Upper lobe of left lung (tissue), 4 donors: ENCODE data around the gene ELOVL5.

ENCODE experiments used
- CTCF ChIP-seq, 6 experiments: fragments of 450-650 bp in 4 of 6; fragments of 200-600 bp in 2 of 6; sonication (generic) in 2 of 6; IDR thresholded peaks; one replicate each; pipeline ENCODE4 v1.5.1; 2016 to 2019; ENCODE audit warnings: antibody characterized with exemption in 6 of 6
- EP300 ChIP-seq, 4 donors: sonication (generic); formaldehyde crosslinking; IDR thresholded peaks; one replicate each; pipeline ENCODE4 v1.5.1; 2017; ENCODE audit warnings: antibody characterized with exemption in 4 of 4, control low read depth in 2 of 4
- POLR2A ChIP-seq, 4 donors: fragments of 450-650 bp; IDR thresholded peaks; one replicate each; pipeline ENCODE4 v1.5.1; 2016 to 2017; ENCODE audit warnings: antibody characterized with exemption in 4 of 4, mild to moderate bottlenecking in 2 of 4
- POLR2AphosphoS5 ChIP-seq, 2 donors: sonication (generic); formaldehyde crosslinking; IDR thresholded peaks; one replicate each; pipeline ENCODE4 v1.5.1; 2017; ENCODE audit warnings: antibody characterized with exemption in 2 of 2

GRCh38 chr6:53257533-53257932 is 91.2 kb downstream of the ELOVL5 start:
- TF ChIP-seq POLR2AphosphoS5 (IDR thresholded peaks at IDR 0.05) (no peak), CTCF (IDR thresholded peaks at IDR 0.05) (no peak), EP300 (IDR thresholded peaks at IDR 0.05) (no peak), POLR2A (IDR thresholded peaks at IDR 0.05) (no peak)
